ENCODE results near the gene TEDC1.

DNA sequence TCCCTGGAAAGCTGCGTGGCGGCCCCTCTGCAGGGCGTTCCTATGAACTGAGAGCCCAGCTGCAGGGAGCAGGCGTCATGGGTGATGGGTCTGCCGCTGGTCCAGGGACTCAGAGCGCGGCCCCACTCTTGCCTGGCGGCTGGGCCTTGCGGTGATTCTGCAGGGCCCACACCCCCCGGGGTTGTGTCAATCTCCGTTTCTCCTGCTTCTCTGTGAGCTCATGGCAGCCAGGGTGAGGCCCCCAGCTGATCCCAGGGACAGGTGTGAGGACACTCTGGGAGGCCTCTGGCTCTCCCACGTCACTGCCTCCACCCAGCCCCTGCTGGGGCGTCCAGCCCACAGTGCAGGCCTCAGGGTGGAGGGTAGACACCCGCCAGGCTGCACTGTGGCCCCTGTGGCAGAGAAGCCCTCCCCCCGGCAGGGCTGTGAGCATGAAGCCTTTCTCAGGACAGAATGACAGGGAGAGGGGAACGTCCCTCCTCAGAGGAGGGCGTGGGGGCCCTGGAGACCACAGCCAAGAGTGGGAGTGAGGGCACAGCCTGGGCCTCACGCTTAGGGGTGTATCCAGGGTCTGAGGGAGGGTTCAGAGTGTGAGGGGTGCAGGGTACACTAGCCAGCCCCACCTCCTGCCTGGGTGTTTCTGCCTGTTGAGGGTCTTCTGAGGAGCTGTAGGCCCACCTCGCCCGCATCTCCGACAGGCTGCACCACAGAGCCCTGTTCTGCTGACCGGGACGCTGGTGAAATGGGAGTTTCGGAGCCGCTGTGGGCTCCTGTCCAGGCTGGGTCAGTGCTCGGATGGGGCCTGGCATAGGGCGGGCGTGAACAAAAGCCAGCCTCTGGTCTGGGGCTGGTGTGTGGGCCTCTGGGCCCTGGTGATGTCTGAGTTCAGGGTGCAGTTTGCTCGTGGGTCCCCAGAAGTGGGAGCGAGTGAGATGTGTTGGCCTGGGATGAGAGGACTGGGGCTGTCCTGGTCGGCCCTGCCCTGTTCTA, 43.1 kb upstream of the TEDC1 start:
- no peak for TF ChIP-seq POLR2AphosphoS5 (IDR thresholded peaks at IDR 0.05; ENCODE audit: low read depth, low read length)
- no peak for TF ChIP-seq POLR2A (IDR thresholded peaks at IDR 0.05; ENCODE audit: low read depth, low read length)
- TF ChIP-seq TAF1 (IDR thresholded peaks at IDR 0.05; ENCODE audit: borderline replicate concordance, low read depth, low read length), result no peak
